GM18858 (cell line): ENCODE measurements around the gene NPEPPS.

ENCODE experiments used
- ATAC-seq: cut with Tn5 transposase; IDR thresholded peaks from one replicate; pipeline ENCODE4 v1.9.1; 2021; ENCODE audit not compliant: unreplicated experiment

The NPEPPS gene

GRCh38 chr17:47629826-47630225, 98.9 kb downstream of the NPEPPS start:
- no peak for ATAC-seq

- ATAC-seq: no peak
These were observed 99.7 kb downstream of the NPEPPS start for GRCh38 chr17:47630614-47631013.

GRCh38 chr17:47632991-47633390, 102.1 kb downstream of the NPEPPS start:
- ATAC-seq: no peak

- no peak for ATAC-seq
These were observed 103.1 kb downstream of the NPEPPS start for GRCh38 chr17:47633996-47634395.

GRCh38 chr17:47634870-47635269, 104.0 kb downstream of the NPEPPS start:
- no peak for ATAC-seq

GRCh38 chr17:47635734-47636133, 104.8 kb downstream of the NPEPPS start:
- ATAC-seq: no peak

- ATAC-seq: no peak
These were observed 105.5 kb downstream of the NPEPPS start for GRCh38 chr17:47636273-47637030.

- ATAC-seq: no peak
These were observed 108.0 kb downstream of the NPEPPS start for GRCh38 chr17:47638903-47639302.

- ATAC-seq: no peak
These were observed 109.2 kb downstream of the NPEPPS start for GRCh38 chr17:47640076-47640475.

- no peak for ATAC-seq
These were observed 110.3 kb downstream of the NPEPPS start for GRCh38 chr17:47641202-47641601.

GRCh38 chr17:47643116-47643515, 112.2 kb downstream of the NPEPPS start:
- ATAC-seq: no peak

- no peak for ATAC-seq
These were observed 113.4 kb downstream of the NPEPPS start for GRCh38 chr17:47644324-47644723.

- peak; percentile 62 for ATAC-seq
These were observed 118.5 kb downstream of the NPEPPS start, which contains the start of gene KPNB1 for GRCh38 chr17:47649153-47649971. Gene KPNB1 (plus strand): TSS chr17:47649919. CDS start chr17:47650245, 326 bp downstream.

- ATAC-seq: no peak
These were observed 119.1 kb downstream of the NPEPPS start for GRCh38 chr17:47649972-47650524.

- peak; percentile 48 for ATAC-seq
These were observed 119.9 kb downstream of the NPEPPS start for GRCh38 chr17:47650525-47651522.

- ATAC-seq: no peak
These were observed 120.8 kb downstream of the NPEPPS start for GRCh38 chr17:47651704-47652103.

- ATAC-seq: no peak
These were observed 121.7 kb downstream of the NPEPPS start for GRCh38 chr17:47652570-47652969.

- ATAC-seq: no peak
These were observed 122.5 kb downstream of the NPEPPS start for GRCh38 chr17:47653442-47653841.

GRCh38 chr17:47654991-47655390, 124.1 kb downstream of the NPEPPS start:
- ATAC-seq: no peak

GRCh38 chr17:47660064-47660492, 129.2 kb downstream of the NPEPPS start:
- ATAC-seq: peak; percentile 55
